GM12891 (cell line): ENCODE measurements around the gene EFHC1.
"Not testable (repeated sequence)": the region's sequence is repeated elsewhere in the genome, so short reads cannot be mapped to it uniquely, and the experiment has no call there.

Source experiments
- DNase-seq: peaks from one replicate; pipeline ENCODE4 v3.0.0; 2011; ENCODE audit warnings: low spot score; ENCODE audit not compliant: insufficient read length
- FAIRE-seq: peaks from 2 replicates; lab custom pipeline; 2011; peaks lifted over from hg19 to GRCh38; lab: Jason Lieb, UNC
- PAX5 ChIP-seq: IDR thresholded peaks from 2 replicates; pipeline ENCODE4 v1.6.1; 2011; ENCODE audit warnings: low read length, moderate library complexity, mild to moderate bottlenecking; ENCODE audit not compliant: insufficient read depth, severe bottlenecking
- POLR2A ChIP-seq: IDR thresholded peaks from 2 replicates; pipeline ENCODE4 v1.6.1; 2011; ENCODE audit warnings: low read depth, low read length, control low read depth
- POLR2AphosphoS5 ChIP-seq: IDR thresholded peaks from 2 replicates; pipeline ENCODE4 v1.6.1; 2011; ENCODE audit warnings: low read depth, low read length, control low read depth
- POU2F2 ChIP-seq: IDR thresholded peaks from 2 replicates; pipeline ENCODE4 v1.6.1; 2011; ENCODE audit warnings: low read depth, mild to moderate bottlenecking, control low read depth, low read length, moderate library complexity
- SPI1 ChIP-seq: IDR thresholded peaks from 2 replicates; pipeline ENCODE4 v1.6.1; 2011; ENCODE audit warnings: low read depth, low read length, control low read depth
- TAF1 ChIP-seq: IDR thresholded peaks from 2 replicates; pipeline ENCODE4 v1.6.1; 2011; ENCODE audit warnings: low read depth, low read length, control low read depth

Gene EFHC1

GRCh38 chr6:52424513-52424912 is 4.4 kb downstream of the EFHC1 start:
- DNase-seq (no peak), FAIRE-seq (no peak)
- TF ChIP-seq POLR2A (no peak), TAF1 (no peak), SPI1 (no peak), POU2F2 (no peak), POLR2AphosphoS5 (no peak), PAX5 (no peak)

- DNase-seq, result no peak
- FAIRE-seq, result no peak
- TF ChIP-seq SPI1 (peak; percentile 62), POU2F2 (no peak), TAF1 (no peak)
Measured at GRCh38 chr6:52426667-52427066, 6.5 kb downstream of the EFHC1 start.

- not testable (repeated sequence) for DNase-seq, FAIRE-seq
Measured at GRCh38 chr6:52433294-52433693, 13.2 kb downstream of the EFHC1 start.

DNA sequence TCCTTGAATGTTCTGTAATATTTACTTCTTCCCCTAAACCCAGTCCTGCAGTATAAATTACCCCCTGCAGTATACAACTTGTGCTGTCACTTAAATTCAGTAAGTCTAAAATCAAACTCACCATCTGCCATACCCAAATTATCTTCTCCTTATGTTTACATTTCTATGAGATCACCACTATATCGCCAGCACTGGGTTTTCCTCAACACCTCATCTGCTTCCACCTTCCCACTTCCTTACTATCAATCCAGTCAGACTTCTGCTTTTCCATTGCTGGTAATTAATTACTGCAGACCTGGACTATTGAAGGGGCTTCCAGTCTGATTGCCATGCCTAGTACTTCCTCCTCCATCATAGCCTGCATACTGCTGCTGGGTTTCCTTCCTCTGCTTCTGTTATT is 15.2 kb downstream of the EFHC1 start:
- no peak for DNase-seq
- TF ChIP-seq TAF1 (no peak), POLR2AphosphoS5 (no peak), POU2F2 (no peak), SPI1 (no peak), PAX5 (no peak), POLR2A (no peak)
- FAIRE-seq, result no peak

- no peak for FAIRE-seq
- no peak for DNase-seq
- no peak for TF ChIP-seq PAX5
Measured at GRCh38 chr6:52438926-52439325, 18.8 kb downstream of the EFHC1 start.

DNA sequence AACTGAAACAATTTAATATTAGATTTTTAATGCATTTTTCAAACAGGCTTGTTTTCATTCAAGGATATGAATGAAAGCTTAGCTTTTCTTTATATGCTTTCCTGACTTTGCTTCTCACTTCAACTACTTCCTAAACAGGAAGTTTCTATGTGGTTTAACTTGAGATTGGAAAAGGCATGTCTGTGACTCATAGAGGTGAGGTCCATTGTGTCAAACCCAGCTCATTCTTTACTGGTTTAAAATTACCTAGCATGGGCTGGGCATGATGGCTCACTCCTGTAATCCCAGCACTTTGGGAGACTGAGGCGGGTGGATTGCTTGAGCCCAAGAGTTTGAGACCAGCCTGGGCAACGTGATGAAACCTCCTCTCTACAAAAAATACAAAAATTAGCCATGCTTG is 34.4 kb downstream of the EFHC1 start:
- no peak for DNase-seq
- no peak for FAIRE-seq
- TF ChIP-seq POU2F2, result no peak
- TF ChIP-seq POLR2A, result no peak
- no peak for TF ChIP-seq SPI1
- TF ChIP-seq TAF1, result no peak
- TF ChIP-seq POLR2AphosphoS5, result no peak

- DNase-seq (no peak), FAIRE-seq (no peak)
- TF ChIP-seq SPI1, result no peak
- no peak for TF ChIP-seq TAF1
- no peak for TF ChIP-seq POLR2A
- TF ChIP-seq POU2F2, result no peak
- TF ChIP-seq POLR2AphosphoS5, result no peak
- TF ChIP-seq PAX5, result no peak
Measured at GRCh38 chr6:52457096-52457495, 37.0 kb downstream of the EFHC1 start.

DNA sequence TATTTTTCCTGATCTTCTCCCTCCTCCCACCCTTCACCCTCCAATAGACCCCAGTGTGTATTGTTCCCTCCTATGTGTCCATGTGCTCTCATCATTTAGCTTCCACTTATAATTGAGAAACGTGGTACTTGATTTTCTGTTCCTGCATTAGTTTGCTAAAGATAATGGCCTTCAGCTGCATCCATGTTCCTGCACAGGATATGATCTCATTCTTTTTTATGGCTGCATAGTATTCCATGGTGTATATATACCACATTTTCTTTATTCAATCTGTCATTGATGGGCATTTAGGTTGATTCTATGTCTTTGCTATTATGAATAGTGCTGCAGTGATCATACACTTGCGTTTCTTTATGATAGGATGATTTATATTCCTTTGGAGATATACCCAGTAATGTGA is 41.1 kb downstream of the EFHC1 start:
- not testable (repeated sequence) for FAIRE-seq, DNase-seq

DNA sequence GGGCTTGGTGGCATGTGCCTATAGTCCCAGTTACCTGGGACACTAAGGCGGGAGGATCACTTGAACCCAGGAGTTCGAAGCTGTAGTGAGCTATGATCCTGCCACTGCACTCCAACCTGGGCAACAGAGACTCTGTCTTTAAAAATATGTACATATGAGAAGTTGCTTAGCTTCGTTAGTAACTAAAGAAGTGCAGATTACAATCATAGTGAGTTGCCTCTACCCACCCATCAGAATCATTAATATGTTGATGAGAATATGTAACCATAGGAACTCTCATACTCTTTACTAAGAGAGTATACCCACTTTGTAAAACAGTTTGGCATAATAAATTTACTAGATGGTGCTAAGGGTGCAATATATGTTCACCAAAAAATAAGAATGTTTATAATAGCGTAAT is 54.0 kb downstream of the EFHC1 start:
- TF ChIP-seq PAX5 (no peak), TAF1 (no peak), SPI1 (no peak), POU2F2 (no peak), POLR2AphosphoS5 (no peak), POLR2A (no peak)
- FAIRE-seq (peak; percentile 9), DNase-seq (no peak)

DNA sequence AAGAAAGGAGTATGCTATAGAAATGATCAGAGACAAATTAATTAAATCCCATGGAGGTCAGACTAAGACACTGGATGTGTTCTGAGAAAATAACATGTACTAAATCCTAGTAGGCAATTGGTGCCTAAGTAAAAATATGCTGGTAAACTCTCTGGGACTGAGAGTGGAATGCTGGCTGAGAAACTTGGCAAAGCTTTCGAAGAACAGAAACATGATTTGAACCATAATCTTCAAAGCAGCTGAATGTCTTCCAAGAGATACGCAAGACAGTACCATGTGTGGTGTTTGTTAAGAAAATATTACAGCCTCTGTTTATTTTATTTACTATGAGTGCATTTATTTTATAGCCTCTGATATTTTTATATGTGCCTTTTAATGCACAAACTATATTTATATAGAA is 55.2 kb downstream of the EFHC1 start:
- no peak for TF ChIP-seq POLR2AphosphoS5
- TF ChIP-seq POLR2A, result no peak
- no peak for TF ChIP-seq TAF1
- no peak for TF ChIP-seq SPI1
- DNase-seq (no peak), FAIRE-seq (no peak)

- TF ChIP-seq PAX5, result no peak
- TF ChIP-seq POLR2A, result no peak
- TF ChIP-seq POLR2AphosphoS5, result no peak
- no peak for TF ChIP-seq SPI1
- TF ChIP-seq TAF1, result no peak
- no peak for TF ChIP-seq POU2F2
- FAIRE-seq (peak; percentile 75), DNase-seq (no peak)
Measured at GRCh38 chr6:52482903-52483670, 62.9 kb downstream of the EFHC1 start.
